H1 (cell line): ENCODE data around the gene CHST1.

ENCODE experiments used
- CEBPB ChIP-seq: IDR thresholded peaks from 2 replicates; pipeline ENCODE4 v1.6.1; 2012; ENCODE audit warnings: low read depth, low read length
- EGR1 ChIP-seq: IDR thresholded peaks from 2 replicates; pipeline ENCODE4 v1.6.1; 2011; ENCODE audit warnings: low read depth, low read length, borderline replicate concordance
- EZH2 ChIP-seq: fragments of 200-600 bp; sonication (generic); IDR thresholded peaks from 2 replicates; pipeline ENCODE4 v1.7.1; 2012; ENCODE audit warnings: low read depth, mild to moderate bottlenecking, moderate library complexity, low read length, inconsistent platforms; ENCODE audit not compliant: severe bottlenecking
- FOSL1 ChIP-seq: IDR thresholded peaks from 2 replicates; pipeline ENCODE4 v1.6.1; 2011; ENCODE audit warnings: mild to moderate bottlenecking, low read depth, low read length, moderate library complexity; ENCODE audit not compliant: insufficient read depth
- POLR2A ChIP-seq, 2 experiments: IDR thresholded peaks; 1 replicate in 1 of 2; 2 replicates in 1 of 2; pipeline ENCODE4 v1.6.1; 2011; ENCODE audit warnings: low read depth in 2 of 2, low read length in 2 of 2, mild to moderate bottlenecking in 2 of 2; ENCODE audit errors: control extremely low read depth in 1 of 2
- POLR2AphosphoS5 ChIP-seq: IDR thresholded peaks from 2 replicates; pipeline ENCODE4 v1.6.1; 2011; ENCODE audit warnings: low read depth, low read length
- SIN3A ChIP-seq, 2 experiments: IDR thresholded peaks in 1 of 2; conservative IDR thresholded peaks in 1 of 2; 2 replicates each; pipeline ENCODE4 v1.6.1; 2011 to 2012; ENCODE audit warnings: low read length in 2 of 2, improper control_type of control experiment in 1 of 2, low read depth in 1 of 2, mild to moderate bottlenecking in 1 of 2
- YY1 ChIP-seq: IDR thresholded peaks from 2 replicates; pipeline ENCODE4 v1.6.1; 2011; ENCODE audit warnings: low read depth, mild to moderate bottlenecking, low read length
- TF ChIP-seq, protein P1 (sequence below), 3 experiments: IDR thresholded peaks; 1 replicate in 2 of 3; 2 replicates in 1 of 3; pipeline versions ENCODE4 v1.5.1 to v1.6.1; 2011; ENCODE audit warnings: low read length in 3 of 3, mild to moderate bottlenecking in 3 of 3, inconsistent platforms in 2 of 3, low read depth in 1 of 3, moderate library complexity in 1 of 3; ENCODE audit not compliant: insufficient read depth in 1 of 3; ENCODE audit errors: control extremely low read depth in 1 of 3

DNA sequence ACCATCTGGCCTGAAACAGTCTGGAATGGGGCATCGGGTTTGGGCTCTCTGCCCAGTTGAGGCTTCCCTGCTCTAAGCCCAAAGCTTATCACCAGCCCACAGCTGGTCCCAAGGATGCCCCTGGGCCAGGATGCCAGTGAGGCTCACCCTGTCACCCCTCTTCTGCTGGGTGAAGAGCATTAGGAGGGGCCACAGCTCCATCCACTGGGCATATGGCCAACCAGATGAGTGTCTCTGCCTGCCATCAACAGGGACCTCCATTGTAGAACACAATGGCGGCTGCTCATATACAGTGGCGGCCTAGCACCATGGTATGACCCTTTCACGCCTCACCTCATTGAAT is 5.6 kb downstream of the CHST1 start:
- TF ChIP-seq, protein P1, sequence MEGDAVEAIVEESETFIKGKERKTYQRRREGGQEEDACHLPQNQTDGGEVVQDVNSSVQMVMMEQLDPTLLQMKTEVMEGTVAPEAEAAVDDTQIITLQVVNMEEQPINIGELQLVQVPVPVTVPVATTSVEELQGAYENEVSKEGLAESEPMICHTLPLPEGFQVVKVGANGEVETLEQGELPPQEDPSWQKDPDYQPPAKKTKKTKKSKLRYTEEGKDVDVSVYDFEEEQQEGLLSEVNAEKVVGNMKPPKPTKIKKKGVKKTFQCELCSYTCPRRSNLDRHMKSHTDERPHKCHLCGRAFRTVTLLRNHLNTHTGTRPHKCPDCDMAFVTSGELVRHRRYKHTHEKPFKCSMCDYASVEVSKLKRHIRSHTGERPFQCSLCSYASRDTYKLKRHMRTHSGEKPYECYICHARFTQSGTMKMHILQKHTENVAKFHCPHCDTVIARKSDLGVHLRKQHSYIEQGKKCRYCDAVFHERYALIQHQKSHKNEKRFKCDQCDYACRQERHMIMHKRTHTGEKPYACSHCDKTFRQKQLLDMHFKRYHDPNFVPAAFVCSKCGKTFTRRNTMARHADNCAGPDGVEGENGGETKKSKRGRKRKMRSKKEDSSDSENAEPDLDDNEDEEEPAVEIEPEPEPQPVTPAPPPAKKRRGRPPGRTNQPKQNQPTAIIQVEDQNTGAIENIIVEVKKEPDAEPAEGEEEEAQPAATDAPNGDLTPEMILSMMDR (IDR thresholded peaks at IDR 0.05; ENCODE audit: control extremely low read depth in 1 of 3, insufficient read depth in 1 of 3, low read depth in 1 of 3, low read length in 3 of 3), result no peak
- TF ChIP-seq FOSL1 (no peak), POLR2A (IDR thresholded peaks at IDR 0.05; ENCODE audit: control extremely low read depth in 1 of 2, low read depth in 2 of 2, low read length in 2 of 2) (no peak), CEBPB (no peak), POLR2AphosphoS5 (no peak), EZH2 (no peak), YY1 (no peak), EGR1 (no peak), SIN3A (conservative IDR thresholded peaks at IDR 0.05 in 1 of 2, IDR thresholded peaks at IDR 0.05 in 1 of 2; ENCODE audit: low read depth in 1 of 2, low read length in 2 of 2) (no peak)
